GM18499 (cell line): Measurements from ENCODE around the gene SNTB2.

Experiments
- ATAC-seq: cut with Tn5 transposase; IDR thresholded peaks from one replicate; pipeline ENCODE4 v1.9.1; 2021; ENCODE audit warnings: moderate number of reproducible peaks; ENCODE audit not compliant: insufficient read depth, unreplicated experiment

The SNTB2 gene

GRCh38 chr16:69179328-69180010 lies 7.5 kb upstream of the SNTB2 start:
- no peak for ATAC-seq

GRCh38 chr16:69180011-69180338 lies 7.0 kb upstream of the SNTB2 start:
- no peak for ATAC-seq

GRCh38 chr16:69182730-69183416 lies 4.1 kb upstream of the SNTB2 start:
- no peak for ATAC-seq

GRCh38 chr16:69187446-69188235 lies 677 bp downstream of the SNTB2 start:
- ATAC-seq: peak; percentile 12

GRCh38 chr16:69188236-69188549 lies 1.2 kb downstream of the SNTB2 start:
- ATAC-seq: no peak

- ATAC-seq: no peak
Measured at GRCh38 chr16:69188716-69189115, 1.8 kb downstream of the SNTB2 start.

GRCh38 chr16:69190046-69190588 lies 3.2 kb downstream of the SNTB2 start:
- ATAC-seq: no peak

- ATAC-seq: no peak
Measured at GRCh38 chr16:69190598-69190997, 3.6 kb downstream of the SNTB2 start.

GRCh38 chr16:69191136-69191535 lies 4.2 kb downstream of the SNTB2 start:
- no peak for ATAC-seq

- ATAC-seq: no peak
Measured at GRCh38 chr16:69193855-69194254, 6.9 kb downstream of the SNTB2 start.

- no peak for ATAC-seq
Measured at GRCh38 chr16:69194488-69194887, 7.5 kb downstream of the SNTB2 start.

GRCh38 chr16:69195369-69196029 lies 8.5 kb downstream of the SNTB2 start:
- no peak for ATAC-seq

GRCh38 chr16:69197573-69197972 lies 10.6 kb downstream of the SNTB2 start:
- ATAC-seq: no peak

GRCh38 chr16:69199382-69199781 lies 12.4 kb downstream of the SNTB2 start:
- ATAC-seq: no peak

- ATAC-seq: no peak
Measured at GRCh38 chr16:69201291-69201690, 14.3 kb downstream of the SNTB2 start.

GRCh38 chr16:69201787-69202186 lies 14.8 kb downstream of the SNTB2 start:
- ATAC-seq: no peak

GRCh38 chr16:69204172-69204571 lies 17.2 kb downstream of the SNTB2 start:
- no peak for ATAC-seq

GRCh38 chr16:69209735-69210134 lies 22.8 kb downstream of the SNTB2 start:
- no peak for ATAC-seq

- ATAC-seq: no peak
Measured at GRCh38 chr16:69217433-69217832, 30.5 kb downstream of the SNTB2 start.

GRCh38 chr16:69219279-69219678 lies 32.3 kb downstream of the SNTB2 start:
- no peak for ATAC-seq

GRCh38 chr16:69223882-69224281 lies 36.9 kb downstream of the SNTB2 start:
- ATAC-seq: no peak
